ENCODE data around the gene MUS81.

Gene MUS81

GRCh38 chr11:65861165-65861505, 902 bp downstream of the MUS81 start:
- no peak for DNase-seq (ENCODE audit: low read depth)

GRCh38 chr11:65861533-65862183, 1.4 kb downstream of the MUS81 start:
- no peak for DNase-seq (ENCODE audit: low read depth)

GRCh38 chr11:65862191-65862735, 2.0 kb downstream of the MUS81 start:
- no peak for DNase-seq (ENCODE audit: low read depth)

- DNase-seq (ENCODE audit: low read depth): no peak
Measured at GRCh38 chr11:65862941-65863888, 3.0 kb downstream of the MUS81 start.

- no peak for DNase-seq (ENCODE audit: low read depth)
Measured at GRCh38 chr11:65863889-65864705, 3.9 kb downstream of the MUS81 start.

- DNase-seq (ENCODE audit: low read depth): no peak
Measured at GRCh38 chr11:65864706-65865471, 4.7 kb downstream of the MUS81 start.

- no peak for DNase-seq (ENCODE audit: low read depth)
Measured at GRCh38 chr11:65865550-65866172, 5.4 kb downstream of the MUS81 start.

GRCh38 chr11:65866509-65867283, 6.5 kb downstream of the MUS81 start:
- DNase-seq (ENCODE audit: low read depth): no peak

GRCh38 chr11:65867284-65868071, 7.2 kb downstream of the MUS81 start:
- DNase-seq (ENCODE audit: low read depth): no peak

GRCh38 chr11:65868076-65868667, 7.9 kb downstream of the MUS81 start:
- DNase-seq (ENCODE audit: low read depth): no peak

- no peak for DNase-seq (ENCODE audit: low read depth)
Measured at GRCh38 chr11:65868907-65869306, 8.7 kb downstream of the MUS81 start.

- no peak for DNase-seq (ENCODE audit: low read depth)
Measured at GRCh38 chr11:65869643-65870306, 9.5 kb downstream of the MUS81 start.

- no peak for DNase-seq (ENCODE audit: low read depth)
Measured at GRCh38 chr11:65870307-65870658, 10.1 kb downstream of the MUS81 start.

- DNase-seq (ENCODE audit: low read depth): no peak
Measured at GRCh38 chr11:65870706-65871681, 10.8 kb downstream of the MUS81 start.

GRCh38 chr11:65871811-65872548, 11.7 kb downstream of the MUS81 start:
- DNase-seq (ENCODE audit: low read depth): no peak

- no peak for DNase-seq (ENCODE audit: low read depth)
Measured at GRCh38 chr11:65872586-65873317, 12.5 kb downstream of the MUS81 start, which contains the start of gene EFEMP2. TSS of gene EFEMP2 (minus strand) at chr11:65872800. CDS start at chr11:65872354, 446 bp downstream.
